HEK293 (cell line): ENCODE data around the gene TTC33.

Source experiments
- CTCF ChIA-PET: fragments of 350-600 bp; formaldehyde crosslinking; extraction: SDS; loops from one replicate; lab custom pipeline; 2021; ENCODE audit warnings: antibody characterized with exemption; lab: Yijun Ruan, JAX
- POLR2A ChIA-PET: fragments of 300-600 bp; formaldehyde crosslinking; extraction: SDS; loops from one replicate; lab custom pipeline; 2020; ENCODE audit warnings: antibody characterized with exemption, inconsistent platforms; lab: Yijun Ruan, JAX
- H3K27ac ChIP-seq: fragments of 200-500 bp; sonication (Bioruptor generic); 2 replicates; pipeline ENCODE4 v1.5.1; 2014; ENCODE audit warnings: low read depth, low read length, control low read depth, inconsistent platforms; ENCODE audit errors: extremely low read depth
- H3K36me3 ChIP-seq, 2 experiments: fragments of 200-500 bp in 1 of 2; sonication (Bioruptor generic) in 1 of 2; 1 replicate in 1 of 2; 2 replicates in 1 of 2; pipeline ENCODE4 v1.5.1; 2014 to 2017; ENCODE audit warnings: inconsistent platforms in 2 of 2, low read length in 2 of 2; ENCODE audit not compliant: control insufficient read depth in 2 of 2, insufficient read depth in 1 of 2
- H3K4me1 ChIP-seq: fragments of 200-500 bp; sonication (Bioruptor generic); 2 replicates; pipeline ENCODE4 v1.5.1; 2014; ENCODE audit warnings: mild to moderate bottlenecking, low read length, inconsistent platforms; ENCODE audit not compliant: control insufficient read depth, insufficient read depth
- H3K4me3 ChIP-seq: 2 replicates; pipeline ENCODE4 v1.5.1; 2011; ENCODE audit warnings: low read depth, mild to moderate bottlenecking, control low read depth, low read length, moderate library complexity
- H3K9me3 ChIP-seq: fragments of 200-500 bp; sonication (Bioruptor generic); 2 replicates; pipeline ENCODE4 v1.5.1; 2014; ENCODE audit warnings: low read depth, low read length, inconsistent platforms; ENCODE audit not compliant: control insufficient read depth, insufficient read depth
- CTCF ChIP-seq: fragments of 450-650 bp; formaldehyde crosslinking; IDR thresholded peaks from 2 replicates; pipeline ENCODE4 v1.5.1; 2016; ENCODE audit warnings: missing biosample characterization, missing genetic modification characterization
- GLIS1 ChIP-seq: fragments of 450-650 bp; formaldehyde crosslinking; IDR thresholded peaks from 2 replicates; pipeline ENCODE4 v1.5.1; 2016; ENCODE audit warnings: missing biosample characterization, missing genetic modification characterization
- HOXC10 ChIP-seq: sonication (generic); formaldehyde crosslinking; IDR thresholded peaks from 2 replicates; pipeline ENCODE4 v1.8.1; 2023; ENCODE audit warnings: mild to moderate bottlenecking, missing genetic modification reagents
- KLF8 ChIP-seq: fragments of 450-650 bp; formaldehyde crosslinking; IDR thresholded peaks from 2 replicates; pipeline ENCODE4 v1.5.1; 2016; ENCODE audit warnings: missing biosample characterization, missing genetic modification characterization
- OVOL3 ChIP-seq: fragments of 450-650 bp; formaldehyde crosslinking; IDR thresholded peaks from 2 replicates; pipeline ENCODE4 v1.5.1; 2016; ENCODE audit warnings: missing biosample characterization, missing genetic modification characterization
- PRDM1 ChIP-seq: fragments of 450-650 bp; formaldehyde crosslinking; IDR thresholded peaks from 2 replicates; pipeline ENCODE4; 2016; ENCODE audit warnings: missing biosample characterization, missing genetic modification characterization
- SETDB1 ChIP-seq: IDR thresholded peaks from one replicate; pipeline ENCODE4 v1.6.1; 2017; ENCODE audit warnings: mild to moderate bottlenecking, low read length, moderate library complexity, mixed read lengths; ENCODE audit not compliant: insufficient read length
- SP2 ChIP-seq: fragments of 450-650 bp; formaldehyde crosslinking; IDR thresholded peaks from 2 replicates; pipeline ENCODE4 v1.5.1; 2016; ENCODE audit warnings: missing biosample characterization, missing genetic modification characterization
- TRIM28 ChIP-seq: IDR thresholded peaks from 2 replicates; pipeline ENCODE4 v1.6.1; 2011; ENCODE audit warnings: low read length, control low read depth, borderline replicate concordance
- YY1 ChIP-seq: fragments of 450-650 bp; formaldehyde crosslinking; IDR thresholded peaks from 2 replicates; pipeline ENCODE4 v1.5.1; 2018; ENCODE audit warnings: missing biosample characterization, missing genetic modification characterization
- ZBTB44 ChIP-seq: fragments of 450-650 bp; IDR thresholded peaks from 2 replicates; pipeline ENCODE4 v1.5.1; 2018; ENCODE audit warnings: missing biosample characterization, mild to moderate bottlenecking, missing genetic modification characterization
- ZBTB6 ChIP-seq: fragments of 450-650 bp; formaldehyde crosslinking; IDR thresholded peaks from 2 replicates; pipeline ENCODE4 v1.5.1; 2017; ENCODE audit warnings: missing biosample characterization, missing genetic modification characterization
- ZBTB7A ChIP-seq: fragments of 450-650 bp; formaldehyde crosslinking; IDR thresholded peaks from 2 replicates; pipeline ENCODE4 v1.5.1; 2016; ENCODE audit warnings: low read depth, missing biosample characterization, missing genetic modification characterization
- ZNF16 ChIP-seq: fragments of 450-650 bp; formaldehyde crosslinking; IDR thresholded peaks from 2 replicates; pipeline ENCODE4 v1.5.1; 2016; ENCODE audit warnings: low read depth, missing biosample characterization, missing genetic modification characterization
- ZNF274 ChIP-seq, 2 experiments: fragments of 200-500 bp in 1 of 2; fragments of 450-650 bp in 1 of 2; sonication (Bioruptor generic) in 1 of 2; formaldehyde crosslinking in 1 of 2; IDR thresholded peaks; 2 replicates each; pipeline versions ENCODE4 v1.5.1 to v1.6.1; 2014 to 2016; ENCODE audit warnings: borderline replicate concordance in 1 of 2, inconsistent platforms in 1 of 2, low read length in 1 of 2, missing biosample characterization in 1 of 2, missing genetic modification characterization in 1 of 2
- ZNF341 ChIP-seq: fragments of 450-650 bp; formaldehyde crosslinking; IDR thresholded peaks from 2 replicates; pipeline ENCODE4; 2016; ENCODE audit warnings: low read depth, missing biosample characterization, missing genetic modification characterization
- ZNF350 ChIP-seq: fragments of 450-650 bp; formaldehyde crosslinking; IDR thresholded peaks from 2 replicates; pipeline ENCODE4 v1.5.0; 2017; ENCODE audit warnings: missing biosample characterization, mild to moderate bottlenecking, missing genetic modification characterization
- ZNF426 ChIP-seq: fragments of 450-650 bp; formaldehyde crosslinking; IDR thresholded peaks from 2 replicates; pipeline ENCODE4 v1.5.1; 2017; ENCODE audit warnings: missing biosample characterization, missing genetic modification characterization, mild to moderate bottlenecking, inconsistent platforms, moderate library complexity
- ZNF501 ChIP-seq: fragments of 450-650 bp; formaldehyde crosslinking; IDR thresholded peaks from 2 replicates; pipeline ENCODE4 v1.5.1; 2016; ENCODE audit warnings: missing biosample characterization, missing genetic modification characterization
- ZNF558 ChIP-seq: fragments of 450-650 bp; formaldehyde crosslinking; IDR thresholded peaks from 2 replicates; pipeline ENCODE4 v1.5.1; 2016; ENCODE audit warnings: missing biosample characterization, missing genetic modification characterization
- ZNF580 ChIP-seq: fragments of 450-650 bp; formaldehyde crosslinking; IDR thresholded peaks from 2 replicates; pipeline ENCODE4 v1.5.1; 2016; ENCODE audit warnings: missing biosample characterization, missing genetic modification characterization
- ZNF660 ChIP-seq: fragments of 450-650 bp; IDR thresholded peaks from 2 replicates; pipeline ENCODE4 v1.5.1; 2018; ENCODE audit warnings: missing biosample characterization, mild to moderate bottlenecking, missing genetic modification characterization
- ZNF677 ChIP-seq: fragments of 450-650 bp; IDR thresholded peaks from 2 replicates; pipeline ENCODE4 v1.5.0; 2018; ENCODE audit warnings: missing biosample characterization, mild to moderate bottlenecking, missing genetic modification characterization, moderate library complexity
- ZNF707 ChIP-seq: fragments of 450-650 bp; formaldehyde crosslinking; IDR thresholded peaks from 2 replicates; pipeline ENCODE4 v1.5.1; 2016; ENCODE audit warnings: missing biosample characterization, missing genetic modification characterization
- ZSCAN4 ChIP-seq: fragments of 450-650 bp; formaldehyde crosslinking; IDR thresholded peaks from 2 replicates; pipeline ENCODE4 v1.5.1; 2017; ENCODE audit warnings: missing biosample characterization, missing genetic modification characterization

Gene TTC33

GRCh38 chr5:40491644-40492043 lies 264.1 kb downstream of the TTC33 start (continued):
- TF ChIP-seq SETDB1, result no peak

- ChIA-PET POLR2A (no interaction called here), CTCF (no interaction called here)
- Histone ChIP-seq H3K27ac (no peak overlapping the region), H3K36me3 (no peaks in the 10 kb centered on the region), H3K4me1 (no peaks in the 10 kb centered on the region), H3K9me3 (no peaks in the 10 kb centered on the region; the same call in 1 of the 2 replicates), H3K4me3 (no peak overlapping the region)
- TF ChIP-seq ZNF501 (tag by site-specific recombination) (no peak), ZNF426 (tag by site-specific recombination) (no peak), SP2 (tag by site-specific recombination) (no peak), HOXC10 (no peak), ZNF660 (no peak), OVOL3 (tag by site-specific recombination) (no peak), PRDM1 (tag by site-specific recombination) (no peak), ZNF341 (tag by site-specific recombination) (no peak), TRIM28 (no peak), KLF8 (tag by site-specific recombination) (no peak), ZNF558 (tag by site-specific recombination) (no peak), ZBTB6 (no peak), ZNF350 (tag by site-specific recombination) (no peak), CTCF (tag by site-specific recombination) (no peak), ZNF580 (tag by site-specific recombination) (no peak)
Measured at GRCh38 chr5:40490464-40491111, 265.2 kb downstream of the TTC33 start.

- POLR2A ChIA-PET, result no interaction called here
- Histone ChIP-seq H3K27ac (no peak overlapping the region), H3K4me3 (no peak overlapping the region), H3K4me1 (no peaks in the 10 kb centered on the region), H3K36me3 (no peaks in the 10 kb centered on the region), H3K9me3 (no peaks in the 10 kb centered on the region; the same call in 1 of the 2 replicates)
- CTCF ChIA-PET, result interaction anchor here (0.6 to 0.7 kb wide), 3 partner anchors 40 to 1064 kb away, joined by 3 to 4 read pairs (median 4); no protein-coding TSS in a partner anchor
- TF ChIP-seq ZNF16 (tag by site-specific recombination) (no peak), OVOL3 (tag by site-specific recombination) (no peak), GLIS1 (tag by site-specific recombination) (no peak), ZBTB7A (tag by site-specific recombination) (no peak), ZNF707 (no peak), YY1 (tag by site-specific recombination) (no peak), ZSCAN4 (no peak), ZNF677 (tag by site-specific recombination) (no peak), ZBTB44 (tag by site-specific recombination) (no peak), ZNF274 (IDR thresholded peaks at IDR 0.05; ENCODE audit: low read length) (no peak), ZNF274 (tag by site-specific recombination; IDR thresholded peaks at IDR 0.05; ENCODE audit: borderline replicate concordance) (no peak)
Measured at GRCh38 chr5:40489421-40489820, 266.3 kb downstream of the TTC33 start.
